NCI-H2227 (cell line): ENCODE results near the gene NT5C2.
"Not testable (repeated sequence)": the region's sequence is repeated elsewhere in the genome, so short reads cannot be mapped to it uniquely, and the experiment has no call there.

Experiments
- DNase-seq: peaks from one replicate; lab custom pipeline; 2025; ENCODE audit not compliant: unreplicated experiment; lab: John Stamatoyannopoulos, UW

Gene NT5C2

DNA sequence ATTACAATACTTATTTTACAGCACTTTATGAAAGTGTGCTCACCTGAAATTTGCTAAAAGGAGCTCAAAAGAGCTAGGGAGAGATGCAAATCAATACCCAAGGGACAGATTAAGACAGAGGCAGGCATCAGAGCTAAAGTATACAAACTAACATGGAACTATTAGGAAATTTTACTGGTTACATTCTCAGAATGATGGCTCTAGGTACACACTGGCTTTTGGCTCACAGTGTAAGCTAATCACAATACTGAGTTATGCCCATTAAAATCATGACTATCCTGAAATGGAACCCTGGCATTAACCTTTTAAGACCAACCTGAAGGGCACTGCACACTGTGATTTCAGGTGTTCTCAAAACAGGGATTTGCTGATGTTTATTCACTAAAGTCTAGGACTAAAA, 98.1 kb downstream of the NT5C2 start:
- no peak for DNase-seq

DNA sequence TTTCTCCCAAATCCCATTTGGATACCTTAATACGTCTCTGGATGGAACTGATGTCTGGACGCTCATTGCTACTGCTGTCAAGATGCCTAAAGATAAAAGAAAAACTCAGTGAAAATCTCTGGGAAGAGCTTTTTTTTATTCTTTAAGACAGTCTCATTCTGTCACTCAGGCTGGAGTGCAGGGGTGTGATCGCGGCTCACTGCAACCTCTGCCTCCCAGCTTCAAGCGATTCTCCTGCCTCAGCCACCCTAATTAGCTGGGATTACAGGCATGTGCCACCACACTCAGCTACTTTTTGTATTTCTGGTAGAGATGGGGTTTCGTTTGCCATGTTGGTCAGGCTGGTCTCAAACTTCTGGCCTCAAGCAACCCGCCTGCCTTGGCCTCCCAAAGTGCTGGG, 102.2 kb downstream of the NT5C2 start:
- DNase-seq: no peak

- no peak for DNase-seq
These were observed 103.6 kb downstream of the NT5C2 start for GRCh38 chr10:103089493-103089892.

- DNase-seq: no peak
These were observed 106.3 kb downstream of the NT5C2 start for GRCh38 chr10:103086799-103087198.

DNA sequence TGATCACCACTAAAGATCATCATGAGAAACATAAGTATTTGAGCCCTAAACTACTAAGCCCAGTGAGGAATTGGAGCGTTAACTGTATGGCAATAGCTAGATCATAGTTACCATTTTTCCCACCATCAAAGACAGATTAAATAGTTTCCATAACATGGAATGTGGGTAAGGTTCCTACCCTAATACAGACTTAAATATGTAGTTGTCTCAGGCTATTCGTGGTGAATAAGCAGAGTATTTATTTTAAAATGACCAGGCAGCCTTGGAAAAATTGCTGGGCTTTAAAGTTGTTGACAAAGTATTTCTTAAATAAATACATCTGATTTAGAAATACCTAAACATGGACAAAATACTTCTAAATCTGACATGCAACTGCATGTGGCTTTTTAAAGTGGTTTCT, 106.8 kb downstream of the NT5C2 start:
- DNase-seq: no peak

GRCh38 chr10:103083977-103084320, 109.1 kb downstream of the NT5C2 start:
- no peak for DNase-seq

DNA sequence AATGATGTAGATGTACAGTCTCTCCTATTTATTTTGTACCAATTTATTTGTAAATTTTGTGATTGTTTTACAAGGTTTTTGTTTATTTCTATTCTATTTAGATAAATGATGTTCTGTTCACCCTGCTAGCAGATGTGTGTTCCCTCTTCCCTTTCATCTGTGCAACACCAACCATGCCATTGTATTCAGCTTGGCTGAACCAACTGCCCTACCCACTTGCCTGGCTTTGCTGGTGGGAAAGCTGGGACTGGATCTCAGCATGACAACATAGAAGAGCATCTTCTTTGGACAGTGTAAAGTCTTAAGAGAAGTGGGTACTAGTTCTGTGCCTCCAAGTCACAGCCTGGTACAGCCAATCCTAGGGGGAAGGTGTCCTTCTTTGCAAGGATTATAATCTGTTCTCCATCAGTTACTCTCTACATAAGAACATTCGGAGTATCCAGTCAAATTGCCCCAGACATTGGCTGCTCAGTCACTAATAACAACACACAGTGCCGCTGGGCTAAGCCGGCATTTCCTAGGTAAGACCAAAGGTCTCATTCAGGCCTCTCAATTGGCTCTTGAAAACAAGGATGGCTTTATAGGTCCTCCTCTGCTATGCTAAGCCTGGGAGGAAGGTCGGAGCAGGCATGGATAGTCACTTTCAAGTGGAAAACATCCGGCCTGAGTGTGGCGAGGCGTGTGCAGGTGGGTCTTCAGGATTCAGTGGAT, 109.7 kb downstream of the NT5C2 start:
- no peak for DNase-seq

- no peak for DNase-seq
These were observed 110.4 kb downstream of the NT5C2 start for GRCh38 chr10:103082683-103083082.

DNA sequence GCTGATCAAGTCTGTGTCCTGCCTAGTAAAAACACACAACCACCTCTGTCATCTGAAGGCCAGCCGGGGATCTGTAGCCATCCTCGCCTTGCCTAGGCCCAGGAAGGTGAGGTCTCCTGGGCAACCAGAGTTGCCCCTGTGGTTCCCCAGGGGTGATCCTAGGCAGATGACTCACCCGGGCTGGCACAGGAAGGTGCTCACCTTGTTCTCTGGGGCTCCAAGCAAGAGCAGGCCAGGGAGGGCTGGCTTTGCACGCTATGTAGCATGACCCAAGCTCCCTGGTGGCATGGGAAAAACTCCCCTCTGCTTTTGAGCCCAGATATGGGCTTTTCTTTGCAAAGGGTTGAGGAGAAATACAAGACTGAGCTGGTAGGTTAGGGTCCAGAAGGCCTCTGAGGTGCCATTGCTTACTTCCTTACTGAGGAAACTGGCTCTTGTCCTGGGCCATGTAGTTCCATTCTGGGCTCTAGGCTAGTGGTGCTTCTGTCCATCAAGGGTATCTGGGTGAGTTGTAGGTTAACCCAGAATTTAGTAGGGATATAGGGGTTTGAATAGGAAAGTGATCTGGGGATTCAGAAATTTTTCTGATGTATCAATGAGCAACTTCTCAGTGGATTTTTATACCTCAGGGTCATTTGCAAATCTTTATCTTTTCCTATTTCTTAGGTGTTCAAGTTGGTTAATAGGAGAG, 112.0 kb downstream of the NT5C2 start:
- DNase-seq: no peak

GRCh38 chr10:103079946-103080345, 113.1 kb downstream of the NT5C2 start:
- no peak for DNase-seq

- no peak for DNase-seq
These were observed 114.0 kb downstream of the NT5C2 start for GRCh38 chr10:103079100-103079499.

- DNase-seq: no peak
These were observed 114.4 kb downstream of the NT5C2 start for GRCh38 chr10:103078676-103079075.

DNA sequence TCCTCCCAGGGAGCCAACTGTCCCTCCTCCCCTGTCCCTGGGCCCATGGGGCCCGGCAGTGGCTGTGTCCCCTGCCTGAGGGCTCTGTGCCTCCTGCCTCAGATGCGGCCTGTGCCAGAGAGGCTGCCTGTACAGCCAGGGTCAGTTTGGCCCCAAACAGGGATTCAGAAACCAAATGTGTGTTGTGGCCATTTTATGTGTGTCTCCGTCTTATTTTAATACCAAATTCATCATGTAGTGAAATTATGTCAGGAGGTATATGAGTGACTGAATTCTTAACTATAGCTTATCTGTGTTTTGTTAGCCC, 114.8 kb downstream of the NT5C2 start:
- DNase-seq: no peak

GRCh38 chr10:103077491-103078308, 115.4 kb downstream of the NT5C2 start:
- no peak for DNase-seq

DNA sequence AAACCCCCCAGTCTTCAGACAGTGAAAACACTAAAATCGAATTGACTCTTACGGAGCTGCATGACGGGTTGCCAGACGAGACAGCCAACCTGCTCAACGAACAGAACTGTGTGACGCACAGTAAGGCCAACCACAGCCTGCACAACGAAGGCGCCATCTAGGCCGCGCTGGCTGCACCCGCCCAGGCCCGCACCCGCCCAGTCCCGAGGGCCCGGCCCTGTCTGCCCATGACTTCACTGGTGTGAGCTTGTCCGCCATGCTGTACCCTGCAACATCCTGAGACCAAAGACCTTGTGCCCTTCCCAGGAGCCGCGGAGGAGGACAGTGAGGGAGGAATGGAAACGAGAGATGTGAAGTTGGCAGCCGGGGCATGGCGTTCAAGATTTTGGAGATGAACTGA, 116.1 kb downstream of the NT5C2 start:
- no peak for DNase-seq

DNA sequence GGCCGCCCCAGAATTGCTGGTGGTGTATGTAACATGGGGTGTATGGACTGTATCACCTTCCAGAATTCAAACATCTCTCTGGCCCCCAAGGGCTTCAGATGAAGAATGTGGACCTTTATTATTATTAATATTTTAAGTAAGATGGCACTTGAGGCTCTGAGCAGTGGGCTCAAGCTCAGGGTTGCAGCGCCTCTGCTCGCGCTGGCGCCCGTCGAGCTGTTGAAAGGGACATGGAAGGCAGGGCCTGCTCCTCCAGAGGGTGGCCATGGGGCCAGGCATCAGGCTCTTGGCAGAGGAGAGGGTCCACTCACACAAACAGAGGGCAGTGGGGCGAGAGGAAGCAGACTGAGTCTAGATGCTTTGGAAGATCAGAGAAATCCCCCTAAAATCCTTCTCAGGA, 120.2 kb downstream of the NT5C2 start:
- DNase-seq: no peak

DNA sequence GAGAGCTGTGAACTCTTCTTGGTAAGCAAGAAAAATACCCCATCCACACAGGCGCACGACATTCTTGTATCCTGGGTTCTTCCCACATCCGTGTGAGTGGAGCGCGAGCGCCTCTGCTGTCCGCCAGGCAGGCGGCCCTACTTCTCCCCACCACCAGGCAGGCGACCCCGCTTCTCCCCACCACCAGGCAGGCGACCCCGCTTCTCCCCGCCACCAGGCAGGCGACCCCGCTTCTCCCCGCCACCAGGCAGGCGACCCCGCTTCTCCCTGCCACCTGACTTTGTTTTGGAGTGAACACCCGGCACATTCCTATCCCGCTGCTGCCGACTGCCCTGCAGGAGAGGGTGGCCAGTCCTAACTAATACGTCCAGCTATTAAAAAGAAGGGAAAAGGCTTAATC, 120.8 kb downstream of the NT5C2 start:
- no peak for DNase-seq

- DNase-seq: peak; percentile 54
These were observed 123.4 kb downstream of the NT5C2 start for GRCh38 chr10:103069453-103070331.

- DNase-seq: no peak
These were observed 125.1 kb downstream of the NT5C2 start for GRCh38 chr10:103067956-103068355.

GRCh38 chr10:103067484-103067883, 125.6 kb downstream of the NT5C2 start:
- DNase-seq: no peak

DNA sequence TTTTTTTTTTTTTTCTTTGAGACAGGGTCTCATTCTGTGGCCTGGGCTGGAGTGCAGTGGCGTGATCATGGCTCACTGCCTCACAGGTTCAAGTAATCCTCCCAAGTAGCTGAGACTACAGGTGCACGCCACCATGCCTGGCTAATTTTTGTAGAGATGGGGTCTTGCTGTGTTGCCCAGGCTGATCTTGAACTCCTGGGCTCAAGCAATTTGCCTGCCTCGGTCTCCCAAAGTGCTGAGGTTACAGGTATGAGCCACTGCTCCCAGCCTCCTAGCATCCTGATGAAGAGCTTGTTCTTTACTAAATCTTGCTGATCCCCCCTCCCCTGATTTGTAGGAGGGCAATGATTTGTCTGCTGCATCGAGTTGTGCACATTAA, 126.0 kb downstream of the NT5C2 start:
- not testable (repeated sequence) for DNase-seq
